Parathyroid adenoma (tissue), 2 donors: Measurements from ENCODE around the gene UXS1.
"Not testable (repeated sequence)": the region's sequence is repeated elsewhere in the genome, so short reads cannot be mapped to it uniquely, and the experiment has no call there.

ENCODE experiments used
- H2AFZ ChIP-seq: fragments of 300-600 bp; sonication (generic); one replicate; pipeline ENCODE4 v1.7.0; 2017; ENCODE audit warnings: antibody characterized with exemption, mild to moderate bottlenecking
- H3K27ac ChIP-seq: fragments of 300-600 bp; sonication (generic); one replicate; pipeline ENCODE4 v1.7.0; 2017
- H3K27me3 ChIP-seq: fragments of 300-600 bp; sonication (generic); one replicate; pipeline ENCODE4 v1.7.0; 2017; ENCODE audit warnings: low read length; ENCODE audit not compliant: control insufficient read depth, insufficient read depth
- H3K36me3 ChIP-seq: fragments of 300-600 bp; sonication (generic); one replicate; pipeline ENCODE4 v1.7.0; 2017; ENCODE audit warnings: low read length; ENCODE audit not compliant: control insufficient read depth, insufficient read depth
- H3K4me1 ChIP-seq: fragments of 300-600 bp; sonication (generic); one replicate; pipeline ENCODE4 v1.7.0; 2017; ENCODE audit warnings: control low read depth
- H3K4me2 ChIP-seq: fragments of 300-600 bp; sonication (generic); one replicate; pipeline ENCODE4 v1.7.0; 2017; ENCODE audit warnings: low read length
- H3K4me3 ChIP-seq: fragments of 300-600 bp; sonication (generic); one replicate; pipeline ENCODE4 v1.7.0; 2017; ENCODE audit warnings: low read depth, low read length
- H3K79me2 ChIP-seq: fragments of 300-600 bp; sonication (generic); one replicate; pipeline ENCODE4 v1.7.0; 2017; ENCODE audit warnings: control low read depth
- H3K9ac ChIP-seq: fragments of 300-600 bp; sonication (generic); one replicate; pipeline ENCODE4 v1.7.0; 2017; ENCODE audit warnings: mild to moderate bottlenecking
- H3K9me3 ChIP-seq: fragments of 300-600 bp; sonication (generic); one replicate; pipeline ENCODE4 v1.7.0; 2017; ENCODE audit warnings: low read length; ENCODE audit not compliant: control insufficient read depth
- TF ChIP-seq, protein P1 (sequence below): fragments of 300-600 bp; sonication (generic); IDR thresholded peaks from one replicate; pipeline ENCODE4 v1.7.0; 2017; ENCODE audit warnings: antibody characterized with exemption, mild to moderate bottlenecking
- donor health status: primary hyperparathyroidism.

Gene UXS1

DNA sequence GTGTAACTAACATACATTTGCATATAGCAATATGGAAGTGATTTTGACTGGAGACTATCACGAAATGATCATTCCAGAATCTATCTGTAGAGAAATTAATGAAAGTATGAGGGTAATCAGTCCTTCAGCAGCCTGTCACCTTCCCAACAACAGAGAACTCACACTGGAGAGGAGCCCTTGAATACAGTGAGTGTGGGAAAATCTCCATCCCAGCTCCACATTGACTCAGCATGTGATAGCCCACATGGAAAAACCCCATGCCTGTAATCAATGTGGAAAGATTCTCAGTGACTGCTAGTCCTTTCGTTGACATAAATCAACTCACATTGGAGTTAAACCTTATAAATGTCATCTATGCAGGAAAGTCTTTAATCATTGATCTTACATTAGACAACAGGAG lies 13.1 kb upstream of the UXS1 start:
- H3K79me2 ChIP-seq = no peaks in the 10 kb centered on the region
- TF ChIP-seq, protein P1, sequence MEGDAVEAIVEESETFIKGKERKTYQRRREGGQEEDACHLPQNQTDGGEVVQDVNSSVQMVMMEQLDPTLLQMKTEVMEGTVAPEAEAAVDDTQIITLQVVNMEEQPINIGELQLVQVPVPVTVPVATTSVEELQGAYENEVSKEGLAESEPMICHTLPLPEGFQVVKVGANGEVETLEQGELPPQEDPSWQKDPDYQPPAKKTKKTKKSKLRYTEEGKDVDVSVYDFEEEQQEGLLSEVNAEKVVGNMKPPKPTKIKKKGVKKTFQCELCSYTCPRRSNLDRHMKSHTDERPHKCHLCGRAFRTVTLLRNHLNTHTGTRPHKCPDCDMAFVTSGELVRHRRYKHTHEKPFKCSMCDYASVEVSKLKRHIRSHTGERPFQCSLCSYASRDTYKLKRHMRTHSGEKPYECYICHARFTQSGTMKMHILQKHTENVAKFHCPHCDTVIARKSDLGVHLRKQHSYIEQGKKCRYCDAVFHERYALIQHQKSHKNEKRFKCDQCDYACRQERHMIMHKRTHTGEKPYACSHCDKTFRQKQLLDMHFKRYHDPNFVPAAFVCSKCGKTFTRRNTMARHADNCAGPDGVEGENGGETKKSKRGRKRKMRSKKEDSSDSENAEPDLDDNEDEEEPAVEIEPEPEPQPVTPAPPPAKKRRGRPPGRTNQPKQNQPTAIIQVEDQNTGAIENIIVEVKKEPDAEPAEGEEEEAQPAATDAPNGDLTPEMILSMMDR = no peak
- no peak overlapping the region for H3K4me2 ChIP-seq
- no peak overlapping the region for H2AFZ ChIP-seq
- no peaks in the 10 kb centered on the region for H3K27me3 ChIP-seq
- H3K4me3 ChIP-seq = no peak overlapping the region
- no peaks in the 10 kb centered on the region for H3K9me3 ChIP-seq
- H3K36me3 ChIP-seq = no peaks in the 10 kb centered on the region
- H3K9ac ChIP-seq = no peak overlapping the region
- no peaks in the 10 kb centered on the region for H3K4me1 ChIP-seq
- no peak overlapping the region for H3K27ac ChIP-seq

GRCh38 chr2:106205488-106205887 lies 11.4 kb upstream of the UXS1 start:
- Histone ChIP-seq H3K4me2 (no peak overlapping the region), H3K36me3 (no peaks in the 10 kb centered on the region), H3K4me1 (no peaks in the 10 kb centered on the region), H3K4me3 (no peak overlapping the region), H3K9ac (no peak overlapping the region), H3K9me3 (no peaks in the 10 kb centered on the region), H3K27me3 (no peaks in the 10 kb centered on the region), H2AFZ (no peak overlapping the region), H3K79me2 (no peaks in the 10 kb centered on the region), H3K27ac (no peak overlapping the region)
- TF ChIP-seq, protein P1 = no peak

DNA sequence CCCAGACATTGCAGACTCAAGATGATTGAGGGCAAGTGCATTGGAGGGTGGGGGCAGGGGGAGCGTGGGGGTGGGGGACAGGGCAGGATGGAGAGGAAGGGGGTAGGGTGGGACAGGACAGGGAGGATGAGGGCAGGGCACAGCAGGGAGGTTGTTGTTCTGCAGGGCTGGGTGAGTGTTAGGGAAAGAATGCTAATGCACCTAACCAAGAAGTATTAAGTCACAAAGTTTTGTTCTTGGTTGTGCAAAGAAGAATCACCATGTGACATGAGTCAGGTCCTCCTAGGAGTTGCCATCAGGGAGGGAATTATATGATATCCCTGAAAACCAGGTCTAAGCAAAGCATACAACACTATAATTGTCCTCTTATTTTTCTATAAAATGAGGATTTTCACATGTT lies 10.4 kb upstream of the UXS1 start:
- H3K4me1 ChIP-seq, H3K27ac ChIP-seq, H3K4me2 ChIP-seq, H3K36me3 ChIP-seq, H3K4me3 ChIP-seq, H3K27me3 ChIP-seq, H3K9ac ChIP-seq, H2AFZ ChIP-seq, H3K9me3 ChIP-seq, H3K79me2 ChIP-seq: not testable (repeated sequence)

- Histone ChIP-seq H3K27me3 (no peaks in the 10 kb centered on the region), H3K4me3 (no peak overlapping the region), H3K27ac (no peak overlapping the region), H3K9ac (no peak overlapping the region), H3K36me3 (no peaks in the 10 kb centered on the region), H3K4me1 (no peaks in the 10 kb centered on the region), H3K9me3 (no peaks in the 10 kb centered on the region), H2AFZ (no peak overlapping the region), H3K4me2 (no peak overlapping the region), H3K79me2 (no peaks in the 10 kb centered on the region)
- TF ChIP-seq, protein P1 = no peak
Measured at GRCh38 chr2:106201661-106202060, 7.6 kb upstream of the UXS1 start.

DNA sequence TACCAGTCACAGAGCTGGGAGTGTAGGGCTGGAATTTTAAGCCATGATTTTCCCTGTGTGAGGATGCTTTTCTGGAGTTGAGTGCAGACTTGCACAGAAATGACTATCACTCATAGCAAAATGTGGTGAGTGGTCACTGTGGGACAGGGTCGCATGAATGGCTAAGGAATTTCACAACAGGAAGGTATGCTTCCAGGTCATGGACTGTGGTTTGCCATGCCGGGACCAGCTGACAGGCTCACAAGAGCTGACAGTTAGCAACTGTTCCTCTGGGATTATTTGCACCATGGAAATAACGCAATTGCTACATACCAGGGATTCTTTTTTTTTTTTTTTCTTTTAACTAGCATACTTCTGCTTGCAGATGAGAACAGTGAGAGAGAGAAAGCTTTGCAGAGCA lies 3.8 kb upstream of the UXS1 start:
- TF ChIP-seq, protein P1 = no peak
- peaks cover 2% of the 10 kb centered on the region for H3K4me1 ChIP-seq
- peaks cover 3% of the 10 kb centered on the region for H3K79me2 ChIP-seq
- H2AFZ ChIP-seq = no peak overlapping the region
- no peak overlapping the region for H3K9ac ChIP-seq
- H3K9me3 ChIP-seq = no peaks in the 10 kb centered on the region
- no peaks in the 10 kb centered on the region for H3K36me3 ChIP-seq
- H3K4me3 ChIP-seq = no peak overlapping the region
- H3K4me2 ChIP-seq = no peak overlapping the region
- no peaks in the 10 kb centered on the region for H3K27me3 ChIP-seq
- H3K27ac ChIP-seq = no peak overlapping the region
